Hematopoietic multipotent progenitor cell (in vitro differentiated cells): Measurements from ENCODE around the gene OR10AD1. TPM values are rescaled to one million over a fixed set of nuclear protein-coding genes. Genes with fewer than 3 reads are reported as not detected.

Source experiments
- DNase-seq, 3 donors: peaks; one replicate each; pipeline ENCODE4 v3.0.0-alpha.2; 2011 to 2015; ENCODE audit warnings: low read depth in 2 of 3, low spot score in 2 of 3
- total RNA-seq: library from RNA; depleted of rRNA; stranded (reverse); fragments of >200 nt; gene quantifications from one replicate; pipeline ENCODE4 v1.2.3, GENCODE V29; 2012

OR10AD1 gene
- total RNA-seq, 1 donor = under 0.01 TPM

GRCh38 chr12:48193623-48194022 lies 9.5 kb downstream of the OR10AD1 start:
- DNase-seq = no peak

DNA sequence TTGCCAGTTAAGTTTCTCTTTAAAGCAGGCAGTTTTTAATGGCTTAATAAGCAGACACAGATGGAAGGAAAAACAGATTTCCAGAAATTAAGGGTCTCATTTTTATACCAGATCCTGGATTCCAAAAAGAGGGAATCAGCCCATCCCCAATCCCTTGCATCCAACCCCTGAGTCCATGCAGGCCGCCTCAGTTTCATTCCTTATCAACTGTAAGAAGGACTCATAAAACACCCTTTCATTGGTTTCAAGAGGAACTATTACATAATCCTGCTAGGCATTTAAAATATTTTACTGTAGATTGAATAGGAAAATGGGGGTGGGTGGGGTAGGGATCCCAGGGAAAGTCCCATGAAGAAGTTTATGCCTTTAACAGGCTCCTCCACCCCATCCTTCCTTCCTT lies 10.2 kb downstream of the OR10AD1 start:
- no peak for DNase-seq

- no peak for DNase-seq
These were observed 12.0 kb downstream of the OR10AD1 start for GRCh38 chr12:48191096-48191495.

DNA sequence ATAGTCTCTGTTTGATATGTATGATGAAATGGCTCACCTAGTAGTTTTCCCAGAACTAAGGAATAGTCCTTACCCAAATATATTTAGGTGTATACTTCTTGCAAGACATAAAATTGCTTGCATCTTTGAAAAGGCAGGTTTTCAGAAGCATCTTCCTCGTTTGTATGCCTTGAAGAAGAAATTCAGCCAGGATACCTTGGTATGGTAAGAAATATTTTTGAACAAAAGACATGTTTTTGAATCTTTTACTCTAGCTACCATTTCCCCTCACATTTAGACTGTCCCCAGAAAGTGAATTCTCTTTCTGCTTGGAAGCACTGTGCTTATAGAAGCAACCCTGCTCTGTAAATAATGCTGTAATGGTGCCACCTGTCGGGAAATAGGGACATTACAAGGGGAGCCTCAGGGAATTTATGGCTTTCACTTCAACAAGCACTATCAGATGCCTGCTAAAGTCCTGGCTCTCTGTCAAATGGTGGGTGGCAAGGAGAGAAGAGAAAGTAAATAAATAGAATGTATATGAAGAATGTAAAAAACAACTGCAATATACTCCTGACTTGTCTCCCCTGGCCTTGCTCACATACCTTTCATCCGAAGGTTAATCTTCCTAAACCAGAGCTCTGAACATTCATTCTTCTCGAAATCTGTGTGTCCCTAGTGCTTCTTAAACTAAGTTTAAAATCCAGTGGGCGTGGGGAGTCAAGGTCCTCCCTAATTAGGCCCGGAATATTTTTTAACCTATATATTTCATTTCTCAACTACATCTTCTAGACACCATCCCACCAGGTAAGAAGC lies 13.6 kb downstream of the OR10AD1 start:
- DNase-seq = peak in 2 of 3 donors; percentile 71 to 85

GRCh38 chr12:48187916-48188695 lies 15.0 kb downstream of the OR10AD1 start:
- DNase-seq = no peak

DNA sequence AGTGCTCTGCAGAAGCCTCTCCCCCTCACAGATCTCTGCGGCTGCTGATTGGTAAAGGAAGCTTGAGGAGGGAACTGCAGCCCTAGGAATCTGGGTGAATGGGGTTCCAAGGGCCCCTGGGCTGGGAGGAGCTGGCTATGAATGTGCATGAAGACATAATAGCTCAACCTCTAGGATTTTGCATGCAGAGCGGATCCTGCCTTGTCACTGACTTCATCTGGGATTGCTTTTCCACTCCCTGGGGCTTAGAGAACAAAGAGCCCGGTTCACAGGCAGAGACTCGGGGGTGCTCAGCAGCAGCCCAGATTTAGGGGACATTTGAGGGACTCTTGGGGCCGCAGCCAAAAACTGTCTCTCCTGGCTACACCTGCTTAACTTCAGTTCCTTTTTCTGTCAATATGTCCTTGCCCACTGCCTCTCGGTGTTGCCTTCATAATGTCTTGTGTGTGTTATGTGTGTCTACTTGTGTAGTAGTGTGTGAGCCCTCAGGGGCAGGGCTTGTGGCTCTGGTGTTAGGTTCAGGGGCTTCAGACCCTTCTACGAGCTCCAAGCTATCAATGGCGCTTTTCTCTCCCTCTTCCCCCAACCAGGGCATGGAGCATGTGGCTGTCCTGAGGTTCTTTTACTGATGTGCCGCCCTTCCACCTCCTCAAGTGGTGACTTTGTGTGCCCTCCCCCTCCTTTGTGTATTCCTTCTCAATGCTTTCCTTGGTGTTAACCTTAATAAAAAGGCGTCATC lies 17.7 kb downstream of the OR10AD1 start:
- DNase-seq = no peak

GRCh38 chr12:48184549-48184922 lies 18.6 kb downstream of the OR10AD1 start:
- DNase-seq = no peak

GRCh38 chr12:48183876-48184548 lies 19.1 kb downstream of the OR10AD1 start:
- DNase-seq = no peak

DNA sequence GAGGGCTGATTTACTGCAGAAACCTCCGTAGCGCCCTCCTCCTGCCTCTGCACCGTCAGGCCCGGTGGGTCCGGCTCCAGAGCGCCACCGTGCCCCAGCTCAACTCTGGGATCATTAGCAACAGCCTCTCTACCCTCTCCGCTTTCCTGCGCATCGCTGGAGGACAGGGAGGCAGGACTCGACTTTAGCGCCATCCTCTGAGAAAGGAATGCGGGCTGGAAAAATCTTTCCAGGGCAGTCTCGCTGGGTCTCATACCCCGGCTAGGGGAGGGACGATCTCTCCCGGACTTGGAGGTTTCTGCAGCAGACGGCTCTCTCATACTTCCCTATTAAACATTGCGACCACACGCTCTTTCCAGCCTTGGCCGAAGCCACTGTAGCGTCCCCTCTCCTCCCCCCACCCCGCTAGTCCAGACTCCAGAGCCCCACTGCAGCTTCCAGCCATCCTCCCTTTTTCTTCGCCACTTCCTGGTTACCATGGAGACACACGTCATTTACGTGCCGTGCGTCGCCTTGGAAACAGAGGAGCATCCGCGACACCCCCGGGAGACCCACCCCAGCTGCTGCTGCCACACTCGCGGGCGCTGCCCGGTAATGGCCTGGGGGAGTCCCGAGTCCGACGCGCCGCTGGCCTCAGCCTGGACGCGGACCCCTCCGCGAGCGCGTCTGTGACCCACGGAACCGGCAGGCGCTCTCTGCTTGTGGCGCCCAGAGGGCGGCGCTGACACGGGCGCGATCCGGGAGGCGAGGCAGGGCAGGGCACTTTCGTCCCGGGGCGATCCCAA lies 19.8 kb downstream of the OR10AD1 start, which contains the start of gene CCDC184:
CCDC184 (plus strand) TSS at position 554 of the 785 bp plus-strand sequence. CDS start 479 bp downstream, outside the sequence.
- DNase-seq = peak; percentile 64 to 79 (median 70)

DNA sequence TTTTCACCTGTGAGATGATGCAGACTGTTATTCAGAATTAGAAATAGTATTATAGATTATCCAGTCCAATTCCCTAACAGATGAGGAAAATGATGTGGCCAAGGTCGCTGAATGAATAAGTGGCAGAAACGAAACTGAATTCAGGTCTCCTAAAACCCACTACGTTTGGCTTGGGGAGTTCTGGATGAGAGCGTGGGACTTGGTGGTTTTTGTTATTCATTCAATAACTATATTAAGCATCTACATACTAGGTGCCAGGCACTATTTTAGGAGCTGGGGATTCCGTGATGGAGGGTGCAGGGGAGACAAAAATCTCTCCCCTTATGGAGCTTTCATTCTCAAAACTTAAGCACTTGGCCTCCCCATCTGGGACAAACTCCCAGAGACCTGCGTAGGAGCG lies 20.5 kb downstream of the OR10AD1 start:
- no peak for DNase-seq

DNA sequence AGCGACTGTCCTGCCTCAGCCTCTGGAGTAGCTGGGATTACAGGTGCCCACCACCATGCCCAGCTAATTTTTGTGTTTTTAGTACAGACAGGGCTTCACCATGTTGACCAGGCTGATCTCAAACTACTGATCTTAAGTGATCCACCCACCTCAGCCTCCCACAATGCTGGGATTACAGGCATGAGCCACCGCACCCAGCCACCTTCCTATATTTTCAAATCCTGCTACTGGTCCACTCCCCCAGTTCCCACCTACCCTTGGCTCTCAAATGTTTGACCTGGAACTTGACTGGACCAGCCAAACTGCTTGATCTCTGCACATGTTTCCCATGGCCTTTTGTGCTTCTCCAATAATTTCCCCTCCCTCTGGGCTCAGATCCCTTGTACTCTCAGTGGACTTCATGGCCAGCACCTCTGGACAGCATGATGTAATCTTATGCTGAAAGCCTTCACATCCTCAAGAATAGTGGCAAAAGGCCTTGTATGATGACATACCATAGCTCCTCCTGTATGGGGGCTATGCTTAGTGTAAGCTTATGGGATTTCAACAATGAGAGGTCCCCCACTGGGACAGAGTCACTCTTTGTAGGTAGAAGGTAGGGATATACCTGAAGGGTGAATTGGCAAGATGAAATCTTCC lies 22.1 kb downstream of the OR10AD1 start:
- no peak for DNase-seq

GRCh38 chr12:48180424-48180823 lies 22.7 kb downstream of the OR10AD1 start:
- no peak for DNase-seq

DNA sequence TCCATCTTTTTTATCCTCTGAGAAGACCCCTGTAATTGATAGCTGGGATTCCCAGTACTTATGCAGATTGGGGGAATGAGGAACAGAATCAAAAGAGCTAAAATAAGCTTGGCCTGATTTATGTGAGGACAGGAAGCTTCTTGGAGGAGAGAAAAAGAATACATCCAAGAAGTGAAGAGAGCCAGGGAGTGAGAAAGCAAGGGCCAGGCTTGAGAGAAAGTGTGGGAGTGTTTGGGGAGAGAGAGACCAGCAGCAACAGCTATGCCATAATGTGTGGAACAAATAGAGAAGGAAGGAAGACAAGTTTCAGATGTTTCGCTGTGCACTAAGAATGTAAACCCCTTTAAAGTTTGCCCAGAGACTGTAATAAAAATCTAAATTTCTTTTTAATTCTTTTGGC lies 23.6 kb downstream of the OR10AD1 start:
- no peak for DNase-seq

DNA sequence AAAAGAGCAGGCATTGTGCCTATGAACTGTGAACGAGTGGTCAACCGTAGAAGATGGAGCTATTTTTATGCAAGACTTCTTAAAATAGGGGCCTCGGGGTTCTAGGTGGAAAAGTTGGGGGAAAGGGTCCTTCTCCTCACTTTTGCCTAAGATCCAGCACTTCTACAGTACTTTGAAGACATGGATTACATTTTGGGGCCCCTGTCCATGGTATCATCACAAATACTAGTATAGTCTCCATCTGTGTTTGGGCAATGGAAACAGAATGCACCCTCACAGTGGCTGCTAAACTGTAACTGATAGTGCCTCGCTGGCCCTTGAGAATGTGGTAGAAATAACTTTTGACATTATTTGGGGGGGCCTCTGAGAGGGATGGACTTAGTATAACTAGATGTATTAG lies 25.1 kb downstream of the OR10AD1 start:
- no peak for DNase-seq

DNA sequence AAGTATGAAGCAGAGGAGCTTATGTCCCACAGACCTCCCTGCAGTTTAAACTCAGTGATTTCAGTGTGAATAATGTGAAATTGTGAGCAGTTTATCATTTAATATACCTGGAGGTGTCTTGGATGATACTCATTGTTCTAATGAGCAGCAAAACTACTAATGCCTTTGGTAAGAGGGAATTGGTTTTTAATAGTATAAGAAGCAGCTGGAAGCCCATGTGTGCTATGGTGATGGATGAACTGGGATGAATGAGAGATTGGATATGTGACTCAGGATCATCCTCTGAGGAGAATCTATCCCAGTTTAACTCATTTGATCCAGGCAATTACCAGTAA lies 26.7 kb downstream of the OR10AD1 start:
- no peak for DNase-seq

DNA sequence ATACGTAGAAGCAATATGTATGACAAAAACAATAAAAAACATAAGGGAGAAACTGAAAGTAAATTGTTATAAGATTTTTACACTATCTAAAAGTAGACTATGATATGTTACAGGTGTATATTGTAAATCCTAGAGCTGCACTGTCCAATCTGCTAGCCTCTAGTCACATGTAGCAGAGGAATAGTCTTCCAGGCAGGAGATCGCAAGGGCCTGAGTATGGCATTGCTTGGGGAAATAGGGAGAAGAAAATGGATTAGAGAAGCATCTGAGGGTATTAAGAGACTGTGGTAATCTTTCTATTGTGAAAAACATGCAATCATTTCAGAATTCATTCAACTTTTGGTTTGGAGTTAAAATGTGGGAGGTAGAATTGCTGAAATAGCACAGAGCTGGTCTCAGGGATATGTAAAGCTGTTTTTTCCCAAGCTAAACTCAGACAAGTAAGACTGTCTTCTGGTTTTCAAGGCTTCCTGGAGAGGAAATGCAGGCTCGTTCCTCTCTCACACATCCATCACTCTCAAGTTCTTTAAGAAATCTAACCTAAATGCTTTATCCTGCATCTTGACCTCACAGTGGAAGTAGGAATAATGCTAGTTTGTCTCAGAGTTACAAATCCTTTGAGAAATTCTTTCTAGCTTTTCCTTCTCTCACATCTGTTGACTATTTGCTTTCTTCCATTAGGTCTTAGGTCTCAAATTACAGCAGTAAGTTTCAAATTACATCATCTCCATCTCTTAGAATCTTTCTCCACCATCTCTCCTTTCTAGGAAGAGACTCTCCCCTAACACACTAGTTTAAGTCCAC lies 27.3 kb downstream of the OR10AD1 start:
- no peak for DNase-seq

- no peak for DNase-seq
These were observed 34.1 kb downstream of the OR10AD1 start for GRCh38 chr12:48169011-48169410.

GRCh38 chr12:48165089-48165981 lies 37.8 kb downstream of the OR10AD1 start:
- peak in 2 of 3 donors; percentile 70 to 83 for DNase-seq
